Measurements from ENCODE around the gene MMP8.
A peak's percentile ranks its signal among the peaks of the same experiment; 100 is the strongest.
"Not testable (repeated sequence)": the region's sequence is repeated elsewhere in the genome, so short reads cannot be mapped to it uniquely, and the experiment has no call there.

Gene MMP8

GRCh38 chr11:102751673-102752072 lies 26.9 kb upstream of the MMP8 start:
- CTCF ChIA-PET: interaction anchor here (2.6 kb wide), 1 partner anchor 190 kb away, joined by 8 read pairs; no protein-coding TSS in a partner anchor

GRCh38 chr11:102749101-102749722 lies 24.5 kb upstream of the MMP8 start:
- ChIA-PET CTCF (interaction anchor here (0.7 to 2.7 kb wide), 4 partner anchors 15 to 33 kb away, joined by 3 to 10 read pairs (median 4); no protein-coding TSS in a partner anchor), POLR2A (no interaction called here)
- H3K4me3 ChIP-seq (ENCODE audit: low read depth, low read length): no peak overlapping the region
- DNase-seq (ENCODE audit: low read depth, low spot score): no peak
- no peak for TF ChIP-seq CTCF (IDR thresholded peaks at IDR 0.05; ENCODE audit: insufficient read depth, low read length, missing control alignments)

More at GRCh38 chr11:102751673-102752072, 26.9 kb upstream of the MMP8 start:
- no peak for DNase-seq (ENCODE audit: low read depth, low spot score)
- POLR2A ChIA-PET: no interaction called here
- TF ChIP-seq CTCF (IDR thresholded peaks at IDR 0.05; ENCODE audit: insufficient read depth, low read length, missing control alignments): no peak
- no peak overlapping the region for H3K4me3 ChIP-seq (ENCODE audit: low read depth, low read length)

GRCh38 chr11:102746746-102747578 lies 22.2 kb upstream of the MMP8 start:
- POLR2A ChIA-PET; H3K4me3 ChIP-seq (ENCODE audit: low read depth, low read length); DNase-seq (ENCODE audit: low read depth, low spot score); CTCF ChIA-PET: not testable (repeated sequence)

GRCh38 chr11:102734650-102735049 lies 9.9 kb upstream of the MMP8 start:
- CTCF ChIA-PET: interaction anchor here (0.6 to 5.9 kb wide), 22 partner anchors 10 to 327 kb away, joined by 3 to 74 read pairs (median 6); partner anchors contain the start of genes MMP10 and MMP8
- H3K4me3 ChIP-seq (ENCODE audit: low read depth, low read length): no peak overlapping the region
- POLR2A ChIA-PET: no interaction called here
- no peak for TF ChIP-seq CTCF (IDR thresholded peaks at IDR 0.05; ENCODE audit: insufficient read depth, low read length, missing control alignments)
- no peak for DNase-seq (ENCODE audit: low read depth, low spot score)

GRCh38 chr11:102733232-102733875 lies 8.6 kb upstream of the MMP8 start:
- DNase-seq (ENCODE audit: low read depth, low spot score): no peak
- H3K4me3 ChIP-seq (ENCODE audit: low read depth, low read length): no peak overlapping the region
- ChIA-PET CTCF (interaction anchor here (0.7 to 5.9 kb wide), 37 partner anchors 15 to 343 kb away, joined by 3 to 74 read pairs (median 5); partner anchors contain the start of genes MMP1 and MMP10), POLR2A (no interaction called here)
- peak; percentile 74 for TF ChIP-seq CTCF (IDR thresholded peaks at IDR 0.05; ENCODE audit: insufficient read depth, low read length, missing control alignments)

- CTCF ChIA-PET: interaction anchor here (5.9 kb wide), 1 partner anchor 211 kb away, joined by 74 read pairs; no protein-coding TSS in a partner anchor
- H3K4me3 ChIP-seq (ENCODE audit: low read depth, low read length); POLR2A ChIA-PET; DNase-seq (ENCODE audit: low read depth, low spot score): not testable (repeated sequence)
Measured at GRCh38 chr11:102730944-102731343, 6.2 kb upstream of the MMP8 start.

Measured in AG04449 (cell line).